Posterior cingulate gyrus (tissue), 11 donors: Measurements from ENCODE around the gene MTCH1.

Source experiments
- DNase-seq, 10 donors: peaks; one replicate each; pipeline versions ENCODE4 v3.0.0 to v3.0.0-alpha.2; 2020 to 2021; ENCODE audit warnings: mixed read lengths in 3 of 10
- intact Hi-C: fragments of 100-400 bp; cut with DNase I; formaldehyde crosslinking; loops from one replicate; pipeline ENCODE4 v1.15.1; 2023

MTCH1 gene

DNA sequence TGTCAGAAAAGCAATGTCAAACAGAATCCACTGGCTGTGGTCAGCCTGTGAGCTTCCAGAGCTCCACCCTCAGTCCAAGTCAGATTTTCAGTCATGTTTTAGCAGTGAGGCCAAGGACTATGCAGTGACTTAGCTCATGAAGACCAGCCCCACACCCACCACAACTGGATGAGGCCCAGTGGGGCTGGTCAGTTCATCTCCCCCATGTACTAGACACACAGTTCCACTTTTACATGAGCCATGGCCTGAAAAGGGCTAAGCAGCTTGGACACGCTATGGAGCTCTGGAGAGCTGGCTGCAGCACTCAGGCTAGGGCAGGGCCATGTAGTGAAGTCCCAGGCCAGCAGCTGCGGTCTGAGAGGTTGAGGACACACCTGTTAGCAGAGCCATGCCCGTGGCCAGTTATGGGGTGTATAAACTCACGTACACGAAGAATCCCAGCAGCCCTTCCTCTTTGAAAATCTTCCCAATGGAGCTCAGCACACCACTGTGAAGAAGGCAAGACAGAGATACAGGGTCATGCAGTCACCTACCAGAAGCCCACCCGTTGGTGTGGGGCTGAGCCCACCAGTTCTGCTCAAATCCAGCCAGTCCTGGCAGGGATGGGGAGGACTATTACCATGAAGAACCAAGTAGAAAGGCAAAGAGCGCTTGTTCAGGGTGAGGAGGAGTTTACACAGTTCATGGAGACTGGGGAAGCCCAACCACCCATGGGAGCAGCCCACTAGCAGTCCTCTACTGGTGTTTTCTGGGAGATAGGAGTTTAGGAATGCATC lies 10.6 kb downstream of the MTCH1 start:
- intact Hi-C loops: no loop called here
- no peak for DNase-seq

DNA sequence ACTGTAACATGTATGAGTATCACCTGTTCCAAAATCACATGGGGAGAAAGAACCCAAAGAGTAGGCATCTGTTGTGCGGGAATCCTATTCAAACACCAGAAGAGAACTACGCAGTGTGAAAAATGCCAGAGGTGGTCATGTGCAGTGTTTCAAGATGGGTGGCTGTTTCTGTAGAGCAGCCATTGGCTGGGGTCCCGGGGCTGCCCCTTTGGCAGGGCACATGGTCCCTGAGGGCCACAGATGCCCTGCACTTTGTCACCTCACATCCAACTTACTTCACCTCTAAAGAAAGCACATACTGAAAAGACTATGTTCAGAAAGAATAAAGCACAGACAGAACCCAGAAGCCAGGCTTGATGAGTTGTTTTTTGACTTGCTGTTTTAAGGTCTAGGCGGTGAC lies 12.3 kb downstream of the MTCH1 start:
- intact Hi-C loops: no loop called here
- DNase-seq: no peak

DNA sequence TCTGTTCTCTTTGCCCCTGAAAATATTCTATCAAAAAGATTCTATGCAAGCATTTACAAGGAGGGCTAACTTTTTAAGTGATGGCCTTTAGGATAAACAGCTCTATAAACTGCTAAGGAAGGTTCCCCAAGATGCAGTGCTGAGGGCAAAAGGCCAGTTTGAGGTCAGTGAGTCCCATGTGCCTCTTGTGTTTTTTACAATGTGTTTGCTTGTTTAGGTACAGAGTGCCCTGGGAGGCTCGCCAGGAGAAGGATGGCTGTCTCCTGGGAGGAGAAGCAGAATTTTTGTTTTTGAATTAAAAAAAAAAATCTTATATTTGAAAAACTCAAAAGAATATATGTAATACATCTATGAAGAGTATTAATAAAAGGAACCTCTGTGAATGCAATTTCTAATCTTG lies 12.8 kb downstream of the MTCH1 start:
- DNase-seq: no peak
- intact Hi-C loops: no loop called here

DNA sequence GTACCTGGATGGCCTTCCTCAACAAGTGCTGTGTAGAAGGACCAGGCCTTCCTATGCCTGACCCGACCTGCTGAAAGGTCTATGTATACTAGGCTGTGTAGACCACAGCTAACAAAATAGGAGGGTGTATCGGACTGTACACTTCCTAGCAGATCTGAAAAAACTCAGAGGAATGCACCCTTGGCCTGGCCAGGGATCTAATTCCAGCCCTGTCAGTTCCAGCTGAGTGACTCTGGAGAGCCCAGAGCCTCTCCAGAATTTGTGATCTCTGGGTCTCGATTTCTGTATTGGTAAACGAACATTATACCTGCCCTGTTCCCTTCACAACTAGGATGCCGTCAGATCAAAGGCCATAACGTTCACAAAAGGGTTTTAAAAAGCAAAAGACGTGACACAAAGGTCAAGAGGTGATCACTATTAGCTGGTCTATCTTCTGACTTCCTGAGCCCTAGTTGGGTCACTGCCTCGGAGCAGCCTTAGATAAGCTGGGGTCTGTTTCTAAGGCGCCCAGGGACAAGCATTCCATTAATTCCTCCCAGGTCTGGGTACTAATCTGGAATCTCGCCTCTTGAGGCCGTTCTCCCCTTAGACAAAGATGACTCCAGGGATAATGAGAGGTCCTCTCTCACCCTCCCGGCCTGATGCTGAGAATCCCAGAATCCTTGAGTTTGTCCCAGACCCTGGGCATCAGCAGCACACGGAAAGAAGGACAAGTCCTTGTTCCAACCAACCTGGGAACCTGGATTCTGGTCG lies 13.9 kb downstream of the MTCH1 start:
- no peak for DNase-seq
- intact Hi-C loops: no loop called here

DNA sequence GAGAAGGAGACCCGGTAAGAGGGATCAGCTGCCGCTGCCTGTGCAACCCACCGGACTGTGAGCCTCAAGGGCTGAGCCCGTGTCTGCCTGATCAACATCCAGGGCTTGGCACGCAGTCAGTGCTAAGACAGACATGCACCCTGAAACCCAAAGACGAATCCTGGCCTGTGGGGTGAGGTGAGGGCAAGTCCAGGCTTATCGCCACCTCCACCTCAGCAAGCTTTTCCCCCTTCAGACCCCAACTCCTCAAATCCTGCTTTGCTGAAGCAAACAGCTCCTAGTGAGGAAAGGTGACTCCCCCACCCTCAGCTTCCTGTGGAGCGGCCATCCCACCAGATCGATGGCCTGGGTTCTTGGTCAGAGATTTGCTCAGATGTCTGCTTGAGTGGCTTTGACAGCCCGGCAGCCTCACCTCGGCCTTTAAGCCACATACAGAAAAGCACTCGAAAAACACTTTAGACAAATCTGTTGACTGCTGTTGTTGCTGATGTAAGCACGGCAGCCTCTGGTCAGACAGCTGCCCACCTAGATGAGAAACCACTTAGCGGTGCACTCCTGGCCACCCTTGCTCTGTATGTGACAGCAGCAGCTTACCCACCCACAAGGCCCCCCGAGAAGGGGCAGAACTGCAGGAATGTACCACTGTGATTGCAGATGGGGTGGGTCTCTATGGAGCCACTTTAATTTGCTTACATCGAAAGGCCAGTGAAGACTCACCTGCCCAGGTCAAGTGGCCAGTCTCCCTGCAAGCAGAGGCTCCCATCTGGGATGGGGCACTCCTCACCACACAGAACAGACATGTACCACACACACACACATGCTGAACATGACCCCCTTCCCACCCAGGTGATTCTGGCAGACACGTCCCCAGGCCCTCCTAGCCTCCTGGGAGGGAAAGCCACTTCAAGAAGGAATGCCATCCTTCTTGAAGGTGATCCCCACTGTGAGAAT lies 14.8 kb downstream of the MTCH1 start:
- intact Hi-C loops: no loop called here
- DNase-seq: no peak

DNA sequence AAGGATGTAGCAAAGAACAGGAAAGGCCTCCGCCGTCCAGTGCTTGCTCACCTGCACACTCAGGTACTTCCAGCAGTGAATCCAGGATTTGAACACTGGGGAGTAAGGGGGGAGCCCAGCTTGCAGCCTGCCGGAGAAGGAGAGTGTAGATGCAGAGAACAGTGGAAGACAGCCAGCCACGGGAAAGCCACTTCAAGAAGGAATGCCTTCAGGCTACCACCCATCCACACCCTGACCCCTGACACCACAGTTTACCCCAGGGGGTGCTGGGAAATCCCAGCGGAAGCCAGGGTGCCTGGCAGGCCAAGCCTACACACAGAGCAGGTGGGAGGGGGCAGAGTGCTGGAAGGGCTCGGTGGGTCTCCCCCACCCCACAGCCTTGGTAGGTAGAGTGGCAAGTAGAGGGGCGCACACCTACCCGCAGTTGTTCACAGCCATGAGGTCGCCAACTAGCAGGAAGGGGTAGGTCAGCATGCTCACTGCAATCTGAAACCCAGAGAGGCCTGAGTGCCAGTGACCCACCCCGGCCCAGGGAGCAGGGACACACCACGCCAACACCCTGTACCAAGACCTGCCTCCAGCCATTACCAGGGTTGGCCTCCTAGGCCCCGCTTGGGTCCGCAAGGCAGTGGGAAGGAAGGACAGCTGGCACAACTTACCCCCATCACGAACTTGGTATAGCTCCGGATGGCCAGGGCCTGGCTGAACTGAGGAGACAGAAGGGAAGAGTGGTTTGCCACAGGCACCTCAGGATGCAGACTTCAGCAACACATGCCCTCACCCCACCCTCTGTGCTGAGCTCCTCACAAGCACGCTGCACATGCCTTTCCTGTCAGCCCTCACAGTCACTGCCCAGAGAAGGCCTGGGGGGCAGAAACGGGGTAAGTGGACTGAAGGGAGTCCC lies 15.8 kb downstream of the MTCH1 start:
- DNase-seq: no peak
- intact Hi-C loops: no loop called here

DNA sequence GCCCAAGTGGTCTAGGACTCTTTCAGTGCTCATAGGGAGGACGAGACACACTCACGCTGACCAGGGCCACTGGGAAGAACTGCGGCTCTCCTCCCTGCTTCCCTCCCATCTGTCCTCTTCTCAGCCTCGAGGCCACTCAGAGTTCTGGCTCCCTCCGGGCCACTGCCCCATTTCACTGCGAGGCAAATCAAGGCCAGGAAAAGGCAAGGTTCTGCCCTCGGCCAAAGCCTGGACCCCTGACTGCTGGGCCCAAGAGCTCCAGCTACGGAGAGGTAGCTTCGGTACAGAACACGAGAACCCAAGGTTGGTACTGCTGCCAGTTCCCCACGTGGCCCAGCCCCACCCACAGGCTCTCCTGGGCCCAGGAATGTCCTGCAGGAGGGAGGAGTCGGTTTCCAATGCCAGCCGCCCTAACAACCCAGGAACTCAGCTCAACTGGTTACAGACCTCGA lies 16.7 kb downstream of the MTCH1 start:
- intact Hi-C loops: no loop called here
- DNase-seq: no peak

DNA sequence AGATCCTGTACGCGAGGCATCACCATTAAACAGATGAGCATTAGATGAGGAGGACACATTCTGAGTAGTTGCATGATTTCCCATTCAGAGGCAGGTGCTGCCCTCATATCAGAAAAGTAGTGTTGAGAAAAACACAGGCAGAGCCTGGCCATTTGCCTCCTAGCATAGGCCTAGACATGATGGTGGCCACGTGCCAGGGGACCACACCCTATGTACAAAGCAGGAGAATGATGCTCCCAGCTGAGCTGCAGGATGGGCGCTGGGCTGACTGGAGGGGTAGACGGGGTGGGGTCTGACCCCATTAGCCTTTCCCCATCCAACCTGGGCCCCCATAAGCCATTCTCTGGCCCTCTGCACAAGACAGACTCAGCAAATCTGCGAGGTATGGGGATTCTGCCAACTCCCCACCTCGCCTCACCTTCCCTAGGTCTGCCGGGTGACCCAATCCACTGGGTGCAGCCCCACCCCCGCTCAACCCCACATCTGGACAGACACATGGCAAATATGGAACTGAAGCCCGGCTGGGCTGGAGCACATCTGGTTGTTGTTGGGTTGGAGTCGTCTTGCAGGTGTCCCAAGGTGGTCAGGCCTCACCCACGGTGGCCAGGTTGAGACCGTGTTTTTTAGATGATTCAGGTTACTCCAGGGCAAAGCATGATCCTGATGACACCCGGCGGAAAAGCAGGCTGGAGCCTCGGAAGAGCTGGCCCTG lies 17.6 kb downstream of the MTCH1 start:
- DNase-seq: peak in 1 of 10 donors; percentile 74
- intact Hi-C loops: no loop called here

DNA sequence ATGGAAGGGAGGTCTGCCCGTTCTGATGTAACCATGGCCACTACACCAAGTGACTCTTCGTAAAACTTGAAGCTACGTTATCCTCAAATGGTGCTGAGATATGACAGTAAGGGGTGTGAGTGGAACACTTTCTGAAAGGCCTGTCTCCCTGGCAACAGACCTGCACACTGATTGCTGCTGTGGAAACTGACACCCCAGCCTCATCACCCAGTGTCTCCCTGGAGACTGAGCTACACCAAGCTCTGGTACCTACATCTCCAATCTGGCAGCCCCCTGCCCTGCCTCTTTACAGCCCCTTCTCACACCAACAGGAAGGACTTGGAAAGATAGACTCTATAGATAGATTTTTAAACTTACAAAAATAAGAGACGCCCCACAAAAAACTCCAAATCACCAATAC lies 18.2 kb downstream of the MTCH1 start:
- intact Hi-C loops: no loop called here
- DNase-seq: peak in 1 of 10 donors; percentile 54

DNA sequence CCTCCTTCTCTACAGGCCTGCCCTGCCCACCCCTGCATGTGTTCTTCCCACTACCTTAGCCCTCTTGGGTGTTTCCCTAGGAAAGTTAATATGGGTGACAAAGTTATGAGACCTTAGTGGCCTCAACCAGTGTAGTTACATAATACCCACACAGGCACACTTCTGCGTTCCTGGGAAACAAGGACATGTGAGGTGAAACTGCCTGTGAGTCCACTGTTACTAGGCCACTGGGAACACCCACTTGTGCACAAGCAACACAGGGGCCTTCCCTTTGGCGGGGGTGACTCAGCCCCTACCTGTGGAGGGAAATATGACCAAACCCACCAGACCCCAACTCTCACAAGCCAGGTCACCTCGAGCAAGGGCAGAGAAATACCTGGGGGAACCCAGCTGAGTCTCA lies 18.7 kb downstream of the MTCH1 start:
- DNase-seq: peak in 1 of 10 donors; percentile 33
- intact Hi-C loops: no loop called here

DNA sequence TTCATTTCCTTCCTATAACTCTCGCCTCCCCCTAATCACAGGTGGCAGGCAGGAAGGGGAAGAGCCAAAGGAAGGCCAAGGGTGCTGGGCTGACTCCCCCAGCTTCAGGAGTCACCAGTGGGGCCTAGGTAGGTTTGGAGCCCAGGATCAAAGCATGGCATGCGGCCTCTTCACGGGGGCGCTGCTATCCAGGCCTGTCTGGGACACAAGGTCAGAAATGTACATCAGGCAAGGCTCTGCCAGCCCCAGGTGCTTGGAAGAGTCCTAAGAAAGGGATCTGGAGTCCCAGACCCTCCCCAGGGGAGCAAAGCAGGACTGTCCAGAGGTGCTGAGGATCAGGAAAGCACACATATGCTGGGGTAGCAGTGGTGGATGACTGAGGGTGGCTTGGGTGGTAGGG lies 21.1 kb downstream of the MTCH1 start:
- intact Hi-C loops: no loop called here
- peak in 1 of 10 donors; percentile 50 for DNase-seq

DNA sequence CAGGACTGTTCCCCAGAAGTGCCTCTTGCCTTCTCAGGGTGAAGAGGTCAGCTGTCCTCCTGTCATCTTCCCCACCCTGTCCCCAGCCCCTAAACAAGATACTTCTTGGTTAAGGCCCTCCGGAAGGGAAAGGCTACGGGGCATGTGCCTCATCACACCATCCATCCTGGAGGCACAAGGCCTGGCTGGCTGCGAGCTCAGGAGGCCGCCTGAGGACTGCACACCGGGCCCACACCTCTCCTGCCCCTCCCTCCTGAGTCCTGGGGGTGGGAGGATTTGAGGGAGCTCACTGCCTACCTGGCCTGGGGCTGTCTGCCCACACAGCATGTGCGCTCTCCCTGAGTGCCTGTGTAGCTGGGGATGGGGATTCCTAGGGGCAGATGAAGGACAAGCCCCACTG lies 21.6 kb downstream of the MTCH1 start:
- intact Hi-C loops: no loop called here
- peak in 2 of 10 donors; percentile 37 to 72 for DNase-seq

DNA sequence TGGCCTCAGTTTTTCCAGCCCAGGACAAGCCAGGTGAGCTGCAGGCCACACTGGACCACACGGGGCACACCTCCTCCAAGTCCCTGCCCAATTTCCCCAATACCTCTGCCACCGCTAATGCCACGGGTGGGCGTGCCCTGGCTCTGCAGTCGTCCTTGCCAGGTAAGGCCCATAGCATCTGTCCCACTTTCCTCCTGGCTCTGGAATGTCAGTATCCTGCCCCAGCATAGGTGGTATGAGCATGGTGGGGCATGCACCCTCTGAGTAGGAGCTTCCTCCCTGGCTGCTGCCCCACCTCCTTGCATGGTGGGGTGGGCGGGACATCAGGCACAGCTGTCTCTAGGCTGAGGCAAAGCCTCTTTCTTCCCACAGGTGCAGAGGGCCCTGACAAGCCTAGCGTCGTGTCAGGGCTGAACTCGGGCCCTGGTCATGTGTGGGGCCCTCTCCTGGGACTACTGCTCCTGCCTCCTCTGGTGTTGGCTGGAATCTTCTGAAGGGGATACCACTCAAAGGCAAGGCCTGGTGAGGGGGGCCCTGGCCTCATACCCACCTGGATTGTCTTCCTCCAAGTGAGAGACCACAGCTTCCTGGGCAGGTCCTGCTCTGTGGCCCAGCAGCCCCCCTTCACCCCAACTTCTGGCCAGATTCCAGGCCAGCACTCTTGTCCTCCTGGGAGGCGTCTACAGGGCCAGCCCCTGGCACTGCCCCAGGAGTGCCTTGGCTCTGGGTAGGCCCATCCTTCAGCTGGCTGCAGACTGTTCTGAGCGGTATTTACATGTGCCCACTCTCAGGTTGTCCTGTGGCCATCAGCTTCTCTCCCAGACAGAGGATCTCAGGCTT lies 22.3 kb downstream of the MTCH1 start:
- intact Hi-C loops: no loop called here
- DNase-seq: peak in 2 of 10 donors; percentile 81 to 89

DNA sequence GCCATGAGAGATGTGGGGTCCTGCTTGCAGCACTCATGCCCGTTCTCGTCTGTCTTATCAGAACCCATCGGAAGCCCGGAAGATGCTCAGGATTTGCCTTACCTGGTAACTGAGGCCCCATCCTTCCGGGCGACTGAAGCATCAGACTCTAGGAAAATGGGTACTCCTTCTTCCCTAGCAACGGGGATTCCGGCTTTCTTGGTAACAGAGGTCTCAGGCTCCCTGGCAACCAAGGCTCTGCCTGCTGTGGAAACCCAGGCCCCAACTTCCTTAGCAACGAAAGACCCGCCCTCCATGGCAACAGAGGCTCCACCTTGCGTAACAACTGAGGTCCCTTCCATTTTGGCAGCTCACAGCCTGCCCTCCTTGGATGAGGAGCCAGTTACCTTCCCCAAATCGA lies 23.1 kb downstream of the MTCH1 start:
- intact Hi-C loops: no loop called here

DNA sequence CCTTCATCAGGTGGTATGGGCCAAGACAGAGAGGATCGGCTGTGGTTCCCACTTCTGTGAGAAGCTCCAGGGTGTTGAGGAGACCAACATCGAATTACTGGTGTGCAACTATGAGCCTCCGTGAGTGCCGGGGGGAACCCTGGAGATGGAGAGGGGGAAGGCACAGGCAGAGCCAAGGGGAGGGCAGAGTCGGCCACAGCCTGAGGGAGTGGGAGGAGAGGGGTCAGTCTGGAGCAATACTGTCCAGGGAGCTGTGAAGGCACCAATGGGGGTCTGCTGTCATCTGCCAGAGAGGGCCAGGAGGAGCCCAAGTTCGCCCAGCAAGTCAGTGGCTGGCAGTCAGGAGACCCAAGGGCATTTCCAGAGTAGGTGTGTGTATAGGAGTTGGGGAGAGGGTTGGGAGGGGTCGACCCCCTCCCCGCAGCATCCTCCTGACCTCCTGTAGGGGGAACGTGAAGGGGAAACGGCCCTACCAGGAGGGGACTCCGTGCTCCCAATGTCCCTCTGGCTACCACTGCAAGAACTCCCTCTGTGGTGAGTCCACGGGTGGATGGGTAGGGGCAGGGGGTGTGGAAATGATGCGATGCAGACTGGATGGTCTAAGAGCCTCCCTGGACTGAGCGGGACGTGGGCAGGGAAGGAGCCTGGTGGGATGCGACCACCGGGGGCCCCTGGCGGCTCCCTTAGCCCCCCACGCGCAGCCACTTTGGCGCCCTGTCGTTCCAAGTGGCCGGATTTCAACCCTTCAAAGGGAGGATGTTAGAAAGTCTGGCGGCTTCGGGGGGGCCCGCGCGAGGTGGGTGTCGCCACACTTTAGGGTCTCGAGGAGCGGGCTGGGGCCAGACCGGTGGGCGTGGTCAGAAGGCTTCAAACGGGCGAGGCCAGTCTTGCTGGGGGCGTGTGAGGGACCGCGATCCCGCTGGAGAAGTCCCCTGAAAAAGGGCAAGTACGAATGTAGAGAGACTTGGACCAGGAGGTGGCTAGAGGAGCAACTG lies 24.3 kb downstream of the MTCH1 start:
- DNase-seq: peak in 2 of 10 donors; percentile 59 to 78
- intact Hi-C loops: no loop called here

More for the DNA sequence above, 23.1 kb downstream of the MTCH1 start:
- peak; percentile 47 to 96 (median 69) for DNase-seq

DNA sequence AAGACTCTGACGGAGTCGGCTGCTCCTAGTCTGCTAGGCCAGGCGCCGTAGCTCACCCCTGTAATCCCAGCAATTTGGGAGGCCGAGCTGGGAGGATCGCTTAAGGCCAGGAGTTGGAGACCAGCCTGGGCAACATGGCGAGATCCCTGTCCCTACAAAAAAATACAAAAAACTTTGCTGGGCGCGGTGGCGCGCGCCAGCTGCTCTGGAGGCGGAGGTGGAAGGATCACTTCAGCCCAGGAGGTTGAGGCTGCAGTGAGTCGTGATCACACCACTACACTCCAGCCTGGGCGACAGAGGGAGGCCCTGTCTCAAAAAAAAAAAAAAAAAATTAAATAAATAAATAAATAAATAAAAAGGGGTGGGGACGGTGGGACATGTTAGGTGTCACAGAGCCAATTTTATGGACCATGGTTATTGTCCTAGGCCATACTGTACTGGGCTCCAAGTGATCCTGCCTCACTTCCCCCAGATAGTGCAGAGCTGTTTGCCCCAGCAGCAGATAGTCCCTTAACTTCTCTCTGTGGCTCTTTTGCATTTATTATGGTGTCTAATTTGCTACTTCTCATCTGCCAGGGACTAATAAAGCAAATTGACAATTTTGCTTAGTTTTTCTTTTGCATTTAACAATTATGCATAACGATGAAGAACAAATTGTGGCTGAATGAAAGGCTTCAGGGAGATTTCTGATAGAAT lies 26.3 kb downstream of the MTCH1 start:
- intact Hi-C loops: no loop called here
- peak in 2 of 10 donors; percentile 62 to 76 for DNase-seq
